ENCODE results near the gene BST1. TPM values are rescaled to one million over a fixed set of nuclear protein-coding genes. Genes with fewer than 3 reads are reported as not detected.

The BST1 gene
- total RNA-seq, 1 donor from 2014 or later = 0.45 TPM

DNA sequence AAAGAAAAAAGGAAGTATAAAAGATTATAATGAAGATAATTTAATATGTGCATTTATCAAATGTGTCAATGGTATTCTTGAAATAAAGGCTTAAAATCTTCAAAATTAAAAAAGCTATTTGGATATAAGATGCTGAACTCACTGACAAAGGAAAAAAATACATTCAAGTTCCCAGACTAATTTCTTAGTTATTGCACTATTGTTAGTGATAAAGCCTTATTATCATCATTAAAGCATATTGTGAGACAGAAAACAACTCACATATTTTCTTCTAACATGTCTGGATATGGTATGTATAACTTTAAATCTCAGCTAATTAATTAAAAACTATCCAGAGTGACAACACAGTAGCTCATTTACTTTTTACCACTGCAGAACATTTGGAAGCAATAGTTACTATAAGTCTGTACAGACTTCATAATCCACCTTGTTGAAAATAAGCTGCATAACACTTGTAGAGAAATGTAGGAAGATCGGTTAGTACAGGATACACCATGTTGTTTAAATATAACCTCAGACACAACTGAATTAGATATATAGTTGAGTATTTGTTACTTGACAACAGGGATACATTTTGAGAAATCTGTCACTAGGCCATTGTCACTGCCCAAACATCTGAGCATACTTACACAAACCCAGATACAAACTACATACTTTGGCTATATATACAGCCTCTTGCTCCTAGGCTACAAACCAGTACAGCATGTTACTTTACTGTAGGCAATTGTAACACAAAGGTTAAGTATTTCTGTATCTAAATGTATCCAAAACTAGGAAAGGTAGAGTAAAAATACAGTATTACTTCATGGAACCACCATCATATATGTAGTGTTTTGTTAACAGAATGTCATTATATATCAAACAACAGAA is 34.1 kb upstream of the BST1 start:
- Histone ChIP-seq H3K4me1 (no peaks in the 10 kb centered on the region), H2AFZ (replicated peaks) (no peak overlapping the region), H3K36me3 (peaks cover 9% of the 10 kb centered on the region), H3K4me3 (no peak overlapping the region), H3K27me3 (no peaks in the 10 kb centered on the region), H3K27ac (no peak overlapping the region), H3K9me3 (ENCODE audit: low read depth) (no peaks in the 10 kb centered on the region), H3K4me2 (no peak overlapping the region), H4K20me1 (ENCODE audit: low read depth) (no peaks in the 10 kb centered on the region), H3F3A (ENCODE audit: low read depth) (no peaks in the 10 kb centered on the region), H3K9ac (no peak overlapping the region), H3K79me2 (ENCODE audit: low read depth) (peaks cover 69% of the 10 kb centered on the region)
- peaks cover 20% of the 10 kb centered on the region for H3K36me3 Mint-ChIP-seq
- no peaks in the 10 kb centered on the region for H3K9me3 Mint-ChIP-seq
- H3K27ac Mint-ChIP-seq = no peak overlapping the region
- H3K4me3 Mint-ChIP-seq = no peak overlapping the region
- TF ChIP-seq CTCF (IDR thresholded peaks at IDR 0.05) (no peak), EZH2phosphoT487 (IDR thresholded peaks at IDR 0.05) (no peak), EZH2 (IDR thresholded peaks at IDR 0.05) (no peak)
- DNase-seq (ENCODE audit: low spot score) = no peak
- H3K4me1 Mint-ChIP-seq = no peaks in the 10 kb centered on the region
- no peaks in the 10 kb centered on the region for H3K27me3 Mint-ChIP-seq (ENCODE audit: insufficient read depth, low read depth)

GRCh38 chr4:15670576-15670975 is 32.3 kb upstream of the BST1 start:
- Histone ChIP-seq H3K79me2 (ENCODE audit: low read depth) (peaks cover 87% of the 10 kb centered on the region), H3K36me3 (peaks cover 9% of the 10 kb centered on the region), H3K9me3 (ENCODE audit: low read depth) (no peaks in the 10 kb centered on the region), H3K4me2 (no peak overlapping the region), H2AFZ (replicated peaks) (no peak overlapping the region), H3K27me3 (no peaks in the 10 kb centered on the region), H3F3A (ENCODE audit: low read depth) (no peaks in the 10 kb centered on the region), H3K4me3 (no peak overlapping the region), H3K9ac (no peak overlapping the region), H4K20me1 (ENCODE audit: low read depth) (no peaks in the 10 kb centered on the region), H3K27ac (no peak overlapping the region), H3K4me1 (no peaks in the 10 kb centered on the region)
- Mint-ChIP-seq H3K4me3 (no peak overlapping the region), H3K27ac (no peak overlapping the region), H3K36me3 (peaks cover 25% of the 10 kb centered on the region), H3K9me3 (no peaks in the 10 kb centered on the region), H3K4me1 (no peaks in the 10 kb centered on the region), H3K27me3 (ENCODE audit: insufficient read depth, low read depth) (no peaks in the 10 kb centered on the region)
- DNase-seq (ENCODE audit: low spot score) = no peak
- TF ChIP-seq CTCF (IDR thresholded peaks at IDR 0.05) (no peak), EZH2phosphoT487 (IDR thresholded peaks at IDR 0.05) (no peak), EZH2 (IDR thresholded peaks at IDR 0.05) (no peak)

DNA sequence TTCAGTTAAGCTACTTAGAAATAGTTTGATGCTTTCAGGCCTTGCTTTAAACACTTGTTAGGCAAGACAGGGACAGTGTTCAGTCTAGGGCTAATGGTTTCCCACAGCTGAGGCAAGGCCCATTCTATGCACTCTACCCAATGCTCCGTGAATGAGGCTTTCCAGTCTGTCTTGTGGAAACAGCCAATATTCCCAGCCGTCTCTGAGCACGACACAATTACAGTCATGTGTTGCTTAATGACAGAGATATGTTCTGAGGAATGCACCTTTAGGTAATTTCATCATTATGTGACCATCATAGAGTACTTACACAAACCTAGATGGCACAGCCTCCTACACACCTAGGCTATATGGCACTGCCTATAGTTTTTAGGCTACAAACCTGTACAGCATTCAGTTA is 30.8 kb upstream of the BST1 start:
- Mint-ChIP-seq H3K4me1 (no peaks in the 10 kb centered on the region), H3K9me3 (peaks cover 3% of the 10 kb centered on the region)

More for the DNA sequence above, 30.8 kb upstream of the BST1 start:
- peaks cover 94% of the 10 kb centered on the region for H3K79me2 ChIP-seq (ENCODE audit: low read depth)
- Mint-ChIP-seq H3K27me3 (ENCODE audit: insufficient read depth, low read depth) (no peaks in the 10 kb centered on the region), H3K4me3 (no peak overlapping the region), H3K36me3 (peaks cover 27% of the 10 kb centered on the region), H3K27ac (no peak overlapping the region)
- no peak overlapping the region for H3K9ac ChIP-seq
- H3K4me3 ChIP-seq = no peak overlapping the region
- H3K36me3 ChIP-seq = peaks cover 6% of the 10 kb centered on the region
- H3F3A ChIP-seq (ENCODE audit: low read depth) = no peaks in the 10 kb centered on the region
- H2AFZ ChIP-seq (replicated peaks) = no peak overlapping the region
- TF ChIP-seq CTCF (IDR thresholded peaks at IDR 0.05) (no peak), EZH2phosphoT487 (IDR thresholded peaks at IDR 0.05) (no peak), EZH2 (IDR thresholded peaks at IDR 0.05) (no peak)
- no peaks in the 10 kb centered on the region for H3K27me3 ChIP-seq
- no peak overlapping the region for H3K27ac ChIP-seq
- H3K9me3 ChIP-seq (ENCODE audit: low read depth) = no peaks in the 10 kb centered on the region
- H3K4me1 ChIP-seq = no peaks in the 10 kb centered on the region
- no peak for DNase-seq (ENCODE audit: low spot score)
- H4K20me1 ChIP-seq (ENCODE audit: low read depth) = no peaks in the 10 kb centered on the region
- no peak overlapping the region for H3K4me2 ChIP-seq

All from neural progenitor cell (in vitro differentiated cells).